CD4-positive, alpha-beta T cell treated with Interleukin-12 subunit alpha and Interleukin-12 subunit beta, for 1 hour (primary cell): ENCODE data around the gene TP63.

Source experiments
- DNase-seq: peaks from one replicate; pipeline ENCODE4 v3.0.0-alpha.2; 2020

The TP63 gene

GRCh38 chr3:189685860-189686259 is 54.7 kb downstream of the TP63 start:
- DNase-seq, result no peak

DNA sequence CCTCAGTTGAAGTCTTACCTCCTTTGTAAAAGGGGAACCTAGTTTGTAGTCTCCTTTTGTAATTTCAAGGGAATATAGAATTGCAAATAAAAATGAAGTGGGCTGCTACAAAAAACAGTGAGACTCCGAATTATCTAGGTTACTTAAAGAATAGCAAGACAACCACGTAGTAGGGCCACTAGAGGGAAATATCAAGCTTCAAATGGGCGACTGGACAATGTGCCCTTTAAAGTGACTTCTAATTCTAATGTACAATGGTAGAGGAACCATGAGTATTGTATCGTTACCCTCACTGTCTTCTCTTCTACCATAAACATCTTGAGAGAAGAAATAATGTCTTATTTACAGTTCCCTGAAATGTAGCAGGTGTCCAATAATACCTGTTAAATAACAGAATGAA is 56.3 kb downstream of the TP63 start:
- no peak for DNase-seq

DNA sequence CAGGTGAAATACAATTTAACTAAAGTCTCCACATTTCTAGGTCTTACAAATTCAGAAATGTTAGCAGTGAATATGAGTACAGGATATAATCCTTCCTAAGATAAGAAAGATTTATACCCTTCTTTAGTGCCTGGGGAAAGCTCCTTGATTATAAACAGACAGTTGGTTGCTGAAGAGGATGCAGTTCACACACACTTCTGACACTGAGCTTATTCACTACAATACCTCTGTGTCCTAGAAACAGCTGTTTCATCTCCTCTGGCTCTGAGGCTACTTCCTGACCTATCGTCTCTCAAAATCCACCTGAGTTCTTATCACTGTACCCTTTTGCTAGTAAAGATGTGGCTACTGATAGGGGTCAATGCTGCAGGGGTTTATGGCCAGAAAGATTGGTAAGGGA is 57.1 kb downstream of the TP63 start:
- no peak for DNase-seq

DNA sequence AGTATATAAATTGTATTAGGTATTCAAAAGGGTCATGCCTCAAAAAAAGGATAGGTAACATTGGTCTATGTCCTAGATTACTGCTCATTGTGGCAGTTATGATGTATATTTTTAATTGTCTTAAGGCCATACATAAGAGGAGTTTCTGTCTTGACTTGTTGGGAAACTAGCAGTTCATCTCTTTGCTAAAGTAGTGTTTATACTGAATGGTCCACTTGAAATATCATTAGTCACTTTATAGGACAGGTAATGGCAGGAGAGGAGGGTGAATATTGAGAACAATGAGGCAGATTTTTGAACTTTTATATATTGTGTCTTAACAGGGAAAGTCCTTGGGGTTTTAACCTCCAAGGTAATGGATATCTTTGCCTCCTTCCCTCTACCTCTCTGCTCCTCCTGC is 58.4 kb downstream of the TP63 start:
- no peak for DNase-seq

GRCh38 chr3:189690237-189690636 is 59.0 kb downstream of the TP63 start:
- no peak for DNase-seq

DNA sequence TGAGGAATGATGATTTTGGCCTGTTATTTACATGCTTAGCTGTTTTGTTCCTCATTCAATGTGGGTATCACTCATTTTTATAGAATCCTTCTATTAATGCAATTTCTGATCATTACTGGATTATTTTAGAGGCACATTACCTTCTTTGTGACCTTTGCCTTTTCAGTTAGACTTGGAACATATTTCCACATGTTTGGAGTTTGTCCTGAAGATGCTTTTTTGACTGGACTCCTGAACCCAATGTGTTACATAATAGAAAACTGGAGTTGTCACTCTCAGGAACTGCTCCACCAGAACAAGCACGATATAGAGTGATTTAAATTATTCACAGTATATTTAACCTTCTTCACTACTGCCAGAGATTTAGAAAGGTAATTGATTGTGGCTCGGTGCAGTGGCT is 59.5 kb downstream of the TP63 start:
- no peak for DNase-seq

DNA sequence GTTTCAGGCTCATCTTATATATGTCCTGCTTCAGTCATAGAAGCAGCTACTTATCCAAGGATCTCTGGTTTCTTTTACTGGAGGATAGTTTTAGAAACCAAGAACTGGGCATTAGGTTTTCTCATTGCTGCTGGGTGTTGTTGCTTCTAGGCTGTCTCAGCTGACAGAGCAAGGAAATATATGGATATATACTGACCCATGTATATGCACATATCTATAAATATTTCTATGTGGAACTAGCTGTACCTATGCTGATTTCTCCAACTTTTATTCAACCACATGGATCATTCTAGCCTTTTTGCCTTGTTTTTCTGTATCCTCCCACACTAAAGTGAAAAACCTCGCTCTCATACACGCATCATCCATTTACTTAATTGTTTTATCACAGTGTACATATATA is 64.2 kb downstream of the TP63 start:
- no peak for DNase-seq

DNA sequence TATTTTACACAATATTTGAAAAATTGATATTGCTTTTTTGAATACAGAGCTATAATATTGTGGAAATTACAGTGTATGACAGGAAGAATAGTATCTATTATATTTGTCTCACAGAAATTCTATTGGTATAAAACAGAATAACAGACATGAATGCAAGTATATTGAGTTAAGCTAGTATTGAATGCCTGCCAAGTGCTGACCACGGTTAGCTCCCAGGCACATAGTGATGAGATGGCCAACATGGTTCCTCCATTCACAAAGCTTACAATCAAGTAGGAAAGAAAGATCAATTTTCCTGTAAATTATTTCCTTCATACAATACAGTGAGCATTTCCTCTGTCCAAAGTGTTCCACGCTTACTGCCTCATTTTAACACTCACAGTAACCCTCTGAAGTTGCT is 67.6 kb downstream of the TP63 start:
- DNase-seq, result no peak

- DNase-seq, result no peak
Observed at GRCh38 chr3:189699885-189700284, 68.7 kb downstream of the TP63 start.

GRCh38 chr3:189702066-189702646 is 71.0 kb downstream of the TP63 start:
- DNase-seq, result no peak

- no peak for DNase-seq
Observed at GRCh38 chr3:189703865-189704264, 72.7 kb downstream of the TP63 start.

GRCh38 chr3:189708375-189708774 is 77.2 kb downstream of the TP63 start:
- DNase-seq, result no peak

DNA sequence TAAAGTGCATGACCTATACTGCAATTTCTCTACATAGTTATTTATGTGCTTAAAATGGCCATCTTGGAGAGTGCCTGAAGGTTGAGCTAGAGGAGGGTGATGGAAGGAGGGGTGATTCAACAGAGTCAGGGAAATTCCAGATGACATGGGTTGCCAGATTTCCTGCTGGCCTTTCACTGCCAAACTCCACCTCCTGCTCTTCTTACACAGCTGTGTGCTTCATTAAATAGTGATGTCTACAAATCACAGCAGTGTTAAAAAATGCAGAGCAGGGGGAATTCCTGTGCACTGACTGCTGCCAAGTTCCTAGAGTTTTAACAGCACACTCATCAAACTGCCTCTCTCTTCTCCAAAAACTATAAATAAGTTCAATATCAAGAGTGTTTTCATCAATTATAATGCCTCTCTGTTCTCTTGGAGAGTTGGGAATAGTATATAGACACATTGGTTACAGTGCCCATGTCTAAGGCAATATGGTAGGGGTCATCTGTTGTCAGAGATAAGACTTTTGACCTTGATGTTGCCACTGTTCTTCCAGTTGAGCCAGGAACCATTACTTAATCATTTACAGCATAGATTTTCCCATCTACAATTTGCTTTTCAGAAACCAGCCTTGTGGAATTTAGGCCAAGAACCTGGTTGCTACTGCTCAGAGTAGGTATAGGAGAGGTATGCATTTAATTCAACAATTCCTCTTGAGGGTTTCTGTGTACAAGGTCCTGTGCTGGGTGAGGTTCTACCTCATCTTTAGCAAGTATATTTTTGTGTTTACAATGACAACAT is 79.6 kb downstream of the TP63 start:
- no peak for DNase-seq

DNA sequence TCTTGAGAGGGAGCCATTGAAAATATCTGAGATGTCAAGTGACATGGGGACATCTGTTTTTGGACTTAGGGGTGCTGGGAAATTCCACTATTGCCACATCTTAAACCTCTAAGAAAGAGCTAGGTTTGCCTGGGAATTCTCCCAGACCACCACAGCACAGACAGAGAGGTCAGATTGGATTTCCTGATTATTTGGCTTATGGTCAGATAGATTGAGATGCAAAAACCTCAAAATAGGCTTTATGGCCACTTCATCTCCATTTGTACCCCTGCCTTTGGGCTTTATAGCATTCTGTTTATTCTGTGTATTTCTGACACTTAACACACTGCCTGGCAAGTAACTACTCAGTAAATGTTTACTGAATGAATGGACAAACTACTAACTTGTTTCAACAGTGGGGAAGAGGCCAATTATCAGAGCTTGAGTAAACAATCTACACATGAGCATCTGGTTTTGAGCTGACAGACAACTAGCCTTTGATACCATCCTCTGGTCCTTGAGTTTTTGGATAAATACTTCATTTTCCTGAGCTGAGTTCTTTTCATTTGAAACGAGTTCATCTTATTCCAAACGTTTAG is 81.8 kb downstream of the TP63 start:
- DNase-seq, result no peak

DNA sequence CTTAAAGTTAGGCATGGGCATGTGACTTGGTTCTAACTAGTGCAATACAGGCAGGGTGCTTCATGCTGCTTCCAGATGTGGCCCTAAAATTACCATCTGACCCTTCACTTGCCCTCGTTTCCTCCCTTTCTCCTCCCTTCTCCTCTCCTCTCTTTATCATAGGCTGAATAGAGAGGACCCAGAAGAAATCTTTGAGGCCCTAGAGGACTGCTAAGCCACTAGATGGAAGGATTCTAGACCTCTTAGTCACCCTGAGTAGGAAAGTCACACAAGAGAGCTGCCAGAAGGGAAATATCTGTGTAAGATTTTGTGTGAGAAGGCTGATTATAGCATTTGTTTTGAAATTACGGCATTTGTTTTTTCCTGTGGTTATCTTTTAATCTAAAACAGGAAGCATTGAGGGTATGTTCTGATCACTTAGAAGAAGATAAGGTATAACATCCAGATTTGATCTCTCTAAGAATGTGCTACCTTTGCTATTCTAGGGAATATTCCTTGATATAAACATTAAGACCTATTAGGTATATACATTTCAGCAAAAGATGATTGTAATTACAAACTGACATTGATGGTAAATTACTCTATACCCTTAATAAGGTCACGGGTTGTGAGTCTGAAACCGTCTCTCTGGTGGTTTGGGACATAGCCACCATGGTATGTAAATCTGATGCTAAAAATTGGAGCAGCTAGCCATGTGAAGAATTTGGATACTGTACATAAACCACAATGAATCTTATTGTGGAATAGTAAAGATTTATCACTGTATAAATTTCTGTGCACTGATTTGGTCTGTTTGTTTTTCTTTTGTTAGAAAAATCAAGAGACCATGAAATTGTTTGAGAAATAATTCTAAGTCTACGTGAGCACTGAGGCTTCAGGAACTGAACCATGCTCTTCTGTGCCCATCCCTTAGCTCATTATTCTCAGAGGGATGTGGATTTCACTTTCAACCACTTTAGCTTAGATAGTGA is 84.1 kb downstream of the TP63 start:
- no peak for DNase-seq

- no peak for DNase-seq
Observed at GRCh38 chr3:189718215-189718614, 87.0 kb downstream of the TP63 start.

DNA sequence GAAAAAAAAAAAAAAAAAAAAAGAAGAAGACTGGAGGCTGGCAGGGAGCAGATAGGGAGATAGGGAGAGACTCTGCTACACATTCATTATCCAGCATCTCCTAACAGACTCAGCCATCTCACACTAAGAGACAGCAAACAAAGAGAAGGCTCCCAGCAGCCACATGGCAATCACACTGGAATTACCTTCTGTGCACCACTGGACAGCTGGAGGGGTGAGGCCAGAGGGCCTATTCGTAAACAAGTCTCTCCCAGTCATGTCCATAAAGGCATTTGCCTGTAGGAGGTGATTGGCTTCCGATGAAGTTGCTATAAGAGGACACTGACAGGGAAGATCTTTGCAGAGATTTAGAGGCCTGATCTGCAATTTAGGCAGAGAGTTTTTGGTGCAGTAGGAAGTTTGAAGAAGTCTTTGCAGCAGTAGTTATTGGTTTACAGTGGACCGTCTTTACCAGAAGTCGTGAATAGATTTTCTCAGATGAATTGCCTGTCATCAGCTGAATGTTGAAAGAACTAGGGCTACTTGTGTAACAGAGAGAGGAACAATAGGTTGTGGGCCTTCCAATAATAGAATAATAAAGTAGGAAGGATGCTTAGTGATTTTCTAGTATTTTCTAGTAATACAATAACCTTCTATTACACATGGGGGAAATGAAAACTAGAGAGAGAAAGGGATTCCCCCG is 89.7 kb downstream of the TP63 start:
- no peak for DNase-seq

- no peak for DNase-seq
Observed at GRCh38 chr3:189721873-189722665, 90.9 kb downstream of the TP63 start.

DNA sequence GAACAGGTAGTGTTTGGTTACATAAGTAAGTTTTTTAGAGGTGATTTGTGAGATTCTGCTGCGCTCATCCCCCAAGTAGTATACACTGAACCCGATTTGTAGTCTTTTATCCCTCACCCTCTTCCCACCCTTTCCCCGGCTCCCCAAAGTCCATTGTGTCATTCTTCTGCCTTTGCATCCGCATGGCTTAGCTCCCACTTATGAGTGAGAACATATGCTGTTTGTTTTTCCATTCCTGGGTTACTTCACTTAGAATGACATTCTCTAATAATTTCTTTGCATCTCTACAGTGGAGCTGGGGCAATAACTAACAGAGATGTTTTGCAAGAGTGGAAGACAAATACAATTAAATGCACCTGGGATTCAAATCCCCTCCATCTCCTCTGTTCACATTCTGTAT is 93.2 kb downstream of the TP63 start:
- no peak for DNase-seq

DNA sequence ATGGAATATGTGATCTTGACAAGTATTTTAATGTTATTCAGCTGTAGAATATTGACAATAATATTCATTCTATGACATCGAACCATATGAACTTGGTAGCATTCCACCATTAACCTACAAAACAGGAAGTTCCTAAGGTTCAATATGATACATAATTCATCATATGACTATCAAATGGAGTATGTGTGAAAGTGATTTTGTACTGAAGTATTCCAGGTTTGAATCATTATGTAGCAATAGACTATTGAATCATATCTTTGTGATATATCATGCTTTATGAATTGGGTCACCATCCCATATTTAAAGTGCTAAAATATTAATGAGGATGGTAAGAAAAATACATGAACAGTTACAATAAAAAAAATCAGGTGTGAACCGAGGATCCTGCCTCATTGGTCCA is 95.1 kb downstream of the TP63 start:
- DNase-seq, result no peak

DNA sequence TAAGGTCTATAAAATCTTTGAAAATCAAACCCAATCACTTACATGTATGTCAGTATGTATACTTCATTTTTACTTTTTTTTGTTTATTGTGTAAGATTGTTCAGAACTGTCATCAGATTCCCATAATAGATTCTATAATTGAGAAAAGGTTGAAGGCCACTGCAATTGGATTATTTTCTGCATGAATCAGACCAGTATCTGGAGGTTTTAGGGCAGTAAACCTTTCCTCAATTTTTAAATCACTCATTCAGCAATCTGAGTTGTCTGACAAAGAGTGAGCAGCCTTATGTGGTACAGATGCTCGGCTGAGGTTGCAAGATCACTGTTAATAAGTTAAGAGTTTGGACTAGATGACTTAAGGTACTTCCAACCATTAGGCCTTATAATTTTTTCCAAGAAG is 96.0 kb downstream of the TP63 start:
- DNase-seq, result no peak

DNA sequence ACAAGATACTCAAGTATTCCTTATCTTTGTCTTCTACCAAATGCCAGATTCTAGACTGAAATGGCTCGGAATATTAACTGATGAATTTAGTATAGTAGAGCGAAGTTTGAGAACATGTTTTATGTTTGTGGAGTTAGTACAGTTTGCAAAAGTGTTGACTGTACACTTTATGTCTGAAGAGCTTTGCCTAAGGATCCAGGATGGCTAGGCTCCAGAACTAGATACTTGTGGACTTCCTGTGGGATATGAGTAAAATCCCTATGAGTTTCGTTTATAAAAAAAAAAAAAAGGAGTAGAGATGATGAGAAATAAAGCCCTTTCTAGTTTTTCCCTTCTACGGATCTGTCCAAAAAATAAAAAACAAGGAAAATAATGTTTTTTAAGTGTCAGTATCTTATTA is 96.7 kb downstream of the TP63 start:
- DNase-seq, result no peak
